Suprapubic skin (tissue), 4 donors: ENCODE results near the gene PLCL2.

Experiments used
- CTCF ChIP-seq, 2 donors: fragments of 200-600 bp in 1 of 2; fragments of 450-650 bp in 1 of 2; sonication (generic) in 1 of 2; IDR thresholded peaks; one replicate each; pipeline ENCODE4 v1.5.1; 2016 to 2019; ENCODE audit warnings: antibody characterized with exemption in 2 of 2, mild to moderate bottlenecking in 1 of 2, moderate library complexity in 1 of 2
- EP300 ChIP-seq: sonication (generic); formaldehyde crosslinking; IDR thresholded peaks from one replicate; pipeline ENCODE4 v1.6.1; 2017; ENCODE audit warnings: antibody characterized with exemption
- POLR2A ChIP-seq, 2 donors: fragments of 450-650 bp; IDR thresholded peaks; one replicate each; pipeline ENCODE4 v1.6.1; 2017; ENCODE audit warnings: antibody characterized with exemption in 2 of 2, mild to moderate bottlenecking in 2 of 2, moderate library complexity in 2 of 2
- POLR2AphosphoS5 ChIP-seq, 3 donors: sonication (generic); formaldehyde crosslinking; IDR thresholded peaks; one replicate each; pipeline ENCODE4 v1.6.1; 2017; ENCODE audit warnings: antibody characterized with exemption in 3 of 3

GRCh38 chr3:16987141-16987540 lies 102.4 kb downstream of the PLCL2 start:
- no peak for TF ChIP-seq CTCF (IDR thresholded peaks at IDR 0.05)
- no peak for TF ChIP-seq POLR2A (IDR thresholded peaks at IDR 0.05)
- no peak for TF ChIP-seq POLR2AphosphoS5 (IDR thresholded peaks at IDR 0.05)
- TF ChIP-seq EP300: no peak
